ENCODE measurements around the gene IFNLR1.

- no peak for TF ChIP-seq CTCF (conservative IDR thresholded peaks at IDR 0.05; ENCODE audit: low read length)
- no peak for TF ChIP-seq EZH2phosphoT487 (IDR thresholded peaks at IDR 0.05; ENCODE audit: borderline replicate concordance, low read depth, low read length)
These were observed 76.3 kb downstream of the IFNLR1 start for GRCh38 chr1:24110642-24111261.

All from OCI-LY7 (cell line).